Kidney capillary endothelial cell (primary cell): ENCODE data around the gene SMG9.

Experiments
- DNase-seq: peaks from one replicate; pipeline ENCODE4 v3.0.0-alpha.2; 2018; ENCODE audit warnings: low spot score

Gene SMG9

GRCh38 chr19:43752287-43752875 is 2.4 kb downstream of the SMG9 start:
- DNase-seq = no peak

GRCh38 chr19:43751466-43752220 is 3.1 kb downstream of the SMG9 start:
- DNase-seq = no peak

- DNase-seq = no peak
Observed at GRCh38 chr19:43749898-43750297, 4.9 kb downstream of the SMG9 start.

GRCh38 chr19:43749152-43749551 is 5.6 kb downstream of the SMG9 start:
- DNase-seq = no peak

- DNase-seq = no peak
Observed at GRCh38 chr19:43748685-43749084, 6.1 kb downstream of the SMG9 start.

GRCh38 chr19:43748205-43748594 is 6.6 kb downstream of the SMG9 start:
- DNase-seq = no peak

GRCh38 chr19:43747557-43748204 is 7.1 kb downstream of the SMG9 start:
- DNase-seq = no peak

GRCh38 chr19:43743059-43743458 is 11.7 kb downstream of the SMG9 start:
- DNase-seq = no peak

GRCh38 chr19:43741075-43741825 is 13.5 kb downstream of the SMG9 start:
- DNase-seq = no peak

- DNase-seq = no peak
Observed at GRCh38 chr19:43739439-43740235, 15.1 kb downstream of the SMG9 start.

- no peak for DNase-seq
Observed at GRCh38 chr19:43738780-43739211, 16.0 kb downstream of the SMG9 start.

GRCh38 chr19:43735957-43736356 is 18.8 kb downstream of the SMG9 start:
- no peak for DNase-seq

- DNase-seq = no peak
Observed at GRCh38 chr19:43735013-43735412, 19.7 kb downstream of the SMG9 start.

GRCh38 chr19:43731846-43732245 is 22.9 kb downstream of the SMG9 start:
- no peak for DNase-seq

- DNase-seq = no peak
Observed at GRCh38 chr19:43731346-43731745, 23.4 kb downstream of the SMG9 start.

- DNase-seq = no peak
Observed at GRCh38 chr19:43729919-43730318, 24.8 kb downstream of the SMG9 start.

GRCh38 chr19:43727593-43727853 is 27.2 kb downstream of the SMG9 start:
- no peak for DNase-seq

- no peak for DNase-seq
Observed at GRCh38 chr19:43726736-43727592, 27.8 kb downstream of the SMG9 start.

- no peak for DNase-seq
Observed at GRCh38 chr19:43725468-43725867, 29.3 kb downstream of the SMG9 start.

- DNase-seq = no peak
Observed at GRCh38 chr19:43724896-43725295, 29.9 kb downstream of the SMG9 start.

GRCh38 chr19:43723588-43723987 is 31.2 kb downstream of the SMG9 start:
- DNase-seq = no peak
